Activated naive CD4-positive, alpha-beta T cell treated with anti-CD3 and anti-CD28 coated beads, Interleukin-2, amount 50 U/mL, for 16 hours (primary cell): ENCODE measurements around the gene GRIK3.

Experiments
- DNase-seq: peaks from one replicate; pipeline ENCODE4 v3.0.0-alpha.2; 2020

GRIK3 gene

GRCh38 chr1:37010011-37010410 lies 24.3 kb downstream of the GRIK3 start:
- DNase-seq = no peak

GRCh38 chr1:37009521-37009920 lies 24.8 kb downstream of the GRIK3 start:
- no peak for DNase-seq

- DNase-seq = no peak
These were observed 28.0 kb downstream of the GRIK3 start for GRCh38 chr1:37006132-37006868.

GRCh38 chr1:37002898-37003297 lies 31.4 kb downstream of the GRIK3 start:
- no peak for DNase-seq

GRCh38 chr1:37001703-37002102 lies 32.6 kb downstream of the GRIK3 start:
- DNase-seq = no peak

- DNase-seq = no peak
These were observed 38.2 kb downstream of the GRIK3 start for GRCh38 chr1:36996106-36996505.

- no peak for DNase-seq
These were observed 39.4 kb downstream of the GRIK3 start for GRCh38 chr1:36994868-36995267.

- no peak for DNase-seq
These were observed 40.0 kb downstream of the GRIK3 start for GRCh38 chr1:36994294-36994693.

GRCh38 chr1:36992139-36992943 lies 42.0 kb downstream of the GRIK3 start:
- DNase-seq = no peak

GRCh38 chr1:36991551-36991950 lies 42.8 kb downstream of the GRIK3 start:
- no peak for DNase-seq

GRCh38 chr1:36990928-36991327 lies 43.4 kb downstream of the GRIK3 start:
- no peak for DNase-seq

- no peak for DNase-seq
These were observed 45.1 kb downstream of the GRIK3 start for GRCh38 chr1:36989241-36989640.

GRCh38 chr1:36988741-36989193 lies 45.5 kb downstream of the GRIK3 start:
- DNase-seq = no peak

GRCh38 chr1:36988321-36988720 lies 46.0 kb downstream of the GRIK3 start:
- DNase-seq = no peak

- DNase-seq = no peak
These were observed 47.0 kb downstream of the GRIK3 start for GRCh38 chr1:36987276-36987675.

- no peak for DNase-seq
These were observed 47.9 kb downstream of the GRIK3 start for GRCh38 chr1:36986241-36986985.

GRCh38 chr1:36984675-36985074 lies 49.6 kb downstream of the GRIK3 start:
- DNase-seq = no peak

GRCh38 chr1:36984026-36984425 lies 50.3 kb downstream of the GRIK3 start:
- DNase-seq = no peak

GRCh38 chr1:36982709-36983108 lies 51.6 kb downstream of the GRIK3 start:
- DNase-seq = no peak

- no peak for DNase-seq
These were observed 52.3 kb downstream of the GRIK3 start for GRCh38 chr1:36981771-36982622.

- DNase-seq = no peak
These were observed 53.2 kb downstream of the GRIK3 start for GRCh38 chr1:36981126-36981525.

GRCh38 chr1:36977731-36978406 lies 56.4 kb downstream of the GRIK3 start:
- no peak for DNase-seq
